GM18498 (cell line): Measurements from ENCODE around the gene PRKCE.
"Not testable (repeated sequence)": the region's sequence is repeated elsewhere in the genome, so short reads cannot be mapped to it uniquely, and the experiment has no call there.

Source experiments
- ATAC-seq: cut with Tn5 transposase; IDR thresholded peaks from one replicate; pipeline ENCODE4 v1.9.1; 2021; ENCODE audit warnings: mild to moderate bottlenecking, moderate library complexity; ENCODE audit not compliant: unreplicated experiment

The PRKCE gene

DNA sequence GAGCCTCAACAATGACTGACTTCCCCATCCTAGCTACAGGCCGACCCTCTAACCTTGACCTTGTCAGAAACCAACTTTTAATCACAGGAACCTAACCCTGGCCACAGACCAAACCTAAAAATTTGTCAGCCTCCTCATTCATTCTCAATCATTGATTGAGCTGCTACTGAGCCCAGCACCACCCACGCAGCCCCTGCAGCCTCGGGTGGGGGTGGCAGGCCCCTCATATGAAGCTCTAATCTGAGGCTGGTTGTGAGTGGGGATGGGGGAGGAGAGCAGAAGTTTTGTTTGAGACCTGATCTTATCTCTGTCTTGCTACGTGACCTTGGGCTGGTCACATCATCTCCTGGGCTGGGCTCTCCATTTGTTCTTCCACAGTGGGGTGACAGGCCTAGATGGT is 546.2 kb downstream of the PRKCE start:
- ATAC-seq, result no peak

- ATAC-seq, result no peak
Measured at GRCh38 chr2:46198164-46198883, 546.8 kb downstream of the PRKCE start.

- no peak for ATAC-seq
Measured at GRCh38 chr2:46198966-46199365, 547.5 kb downstream of the PRKCE start.

- ATAC-seq, result no peak
Measured at GRCh38 chr2:46200100-46200690, 548.7 kb downstream of the PRKCE start.

- no peak for ATAC-seq
Measured at GRCh38 chr2:46200861-46201605, 549.6 kb downstream of the PRKCE start.

DNA sequence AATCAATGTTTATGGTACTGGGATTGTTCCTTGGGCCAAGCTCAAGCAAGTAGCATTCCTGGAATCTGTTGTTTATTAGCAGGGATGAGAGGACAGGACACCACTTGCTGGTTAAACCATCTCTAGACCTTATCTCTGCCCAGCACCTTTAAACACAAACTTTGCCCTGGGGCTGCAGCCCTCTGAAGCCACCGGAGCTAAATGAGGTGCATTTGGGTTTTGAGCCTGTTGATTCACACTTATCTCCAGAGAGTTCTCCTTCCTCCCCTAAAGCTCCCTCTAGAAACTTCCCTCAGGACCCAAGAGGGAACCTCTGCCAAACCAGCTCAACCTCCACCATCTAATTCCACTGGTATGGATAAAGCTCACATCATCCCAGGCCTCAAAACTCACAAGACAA is 551.0 kb downstream of the PRKCE start:
- no peak for ATAC-seq

DNA sequence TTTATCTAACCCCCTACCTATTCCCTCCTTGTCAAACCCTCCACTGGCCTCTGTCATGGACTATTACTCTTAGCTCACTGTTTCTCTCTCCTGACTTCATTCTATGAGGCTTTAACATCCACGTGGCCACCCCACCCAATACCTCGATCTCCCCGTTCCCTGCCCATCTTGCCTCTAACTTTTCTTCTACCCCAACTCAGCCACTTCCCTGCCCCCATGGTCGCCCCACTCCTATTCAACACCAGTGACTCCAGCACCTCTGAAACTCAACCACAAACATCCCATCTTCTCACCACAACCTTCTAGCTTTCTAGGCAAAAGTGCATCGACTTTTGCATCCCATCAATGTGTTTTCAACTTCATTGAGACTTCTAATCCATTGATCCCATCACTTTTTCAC is 551.5 kb downstream of the PRKCE start:
- ATAC-seq, result no peak

- not testable (repeated sequence) for ATAC-seq
Measured at GRCh38 chr2:46203636-46204035, 552.2 kb downstream of the PRKCE start.

DNA sequence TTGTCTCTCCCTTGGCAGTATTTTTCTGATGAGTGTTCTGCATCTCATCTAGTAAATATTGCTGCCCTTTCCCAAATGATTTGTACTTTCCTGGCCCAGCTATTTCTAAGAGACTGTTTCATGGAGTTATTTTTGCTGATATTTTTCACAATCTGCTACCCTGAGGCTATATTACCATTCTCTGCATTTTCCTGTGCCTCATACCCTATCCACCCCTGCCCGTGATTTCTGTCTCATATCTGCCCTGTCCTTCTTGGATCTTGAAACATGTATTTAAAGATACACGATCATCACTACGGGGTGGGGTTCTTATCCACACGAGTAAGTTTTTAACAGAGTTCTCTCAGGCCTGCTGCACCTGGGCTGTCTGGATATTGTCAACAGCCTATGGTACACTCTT is 556.1 kb downstream of the PRKCE start:
- no peak for ATAC-seq

- no peak for ATAC-seq
Measured at GRCh38 chr2:46208766-46209165, 557.3 kb downstream of the PRKCE start.

DNA sequence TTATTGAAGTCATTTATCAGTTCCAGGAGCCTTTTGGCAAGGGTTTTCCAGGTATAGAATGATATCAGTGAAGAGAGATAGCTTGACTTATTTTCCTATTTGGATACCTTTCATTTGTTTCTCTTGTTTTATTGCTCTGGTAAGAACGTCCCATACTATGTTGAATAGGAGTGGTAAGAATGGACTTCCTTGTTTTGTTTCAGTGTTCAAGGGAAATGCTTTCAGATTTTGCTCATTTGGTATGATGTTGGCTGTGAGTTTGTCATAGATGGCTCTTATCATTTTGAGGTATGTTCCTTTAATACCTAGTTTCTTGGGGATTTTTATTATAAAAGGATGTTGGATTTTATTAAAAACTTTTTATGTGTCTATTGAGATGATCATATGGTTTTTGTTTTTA is 558.6 kb downstream of the PRKCE start:
- ATAC-seq, result no peak

DNA sequence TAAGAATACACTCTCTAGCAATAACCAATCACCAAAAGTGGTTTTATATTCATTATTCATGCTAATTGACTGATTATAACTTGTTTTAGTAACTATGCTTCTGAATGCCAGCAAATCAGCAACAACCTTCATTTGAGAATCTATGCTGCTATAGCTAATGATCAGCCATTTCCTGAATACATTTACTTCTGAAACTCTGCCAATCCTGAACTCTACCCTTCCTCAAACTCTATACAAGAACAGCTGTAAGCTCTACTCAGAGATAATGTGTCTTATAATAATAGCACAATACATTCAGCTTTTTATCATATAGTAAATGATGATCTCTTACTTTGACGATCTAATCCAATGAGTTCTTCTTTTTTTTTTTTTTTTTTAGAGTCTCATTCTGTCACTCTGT is 560.0 kb downstream of the PRKCE start:
- ATAC-seq, result no peak

DNA sequence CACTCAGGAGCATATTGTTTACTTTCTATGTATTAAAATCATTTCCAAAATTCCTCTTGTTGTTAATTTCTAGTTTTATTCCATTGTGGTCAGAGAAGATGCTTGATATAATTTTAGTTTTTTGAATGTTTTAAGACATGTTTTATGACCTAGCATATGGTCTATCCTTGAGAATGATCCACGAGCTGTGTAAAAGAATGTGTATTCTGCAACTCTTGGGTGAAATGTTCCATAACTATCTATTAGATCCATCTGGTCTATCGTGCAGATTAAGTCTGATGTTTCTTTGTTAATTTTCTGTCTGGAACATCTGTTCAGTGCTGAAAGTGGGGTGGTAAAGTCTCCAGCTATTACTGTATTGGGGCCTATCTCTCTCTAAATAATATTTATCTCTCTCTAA is 562.4 kb downstream of the PRKCE start:
- no peak for ATAC-seq

- no peak for ATAC-seq
Measured at GRCh38 chr2:46216213-46216612, 564.7 kb downstream of the PRKCE start.

GRCh38 chr2:46223514-46223913 is 572.0 kb downstream of the PRKCE start:
- ATAC-seq, result not testable (repeated sequence)

GRCh38 chr2:46225150-46225625 is 573.7 kb downstream of the PRKCE start:
- peak; percentile 25 for ATAC-seq

DNA sequence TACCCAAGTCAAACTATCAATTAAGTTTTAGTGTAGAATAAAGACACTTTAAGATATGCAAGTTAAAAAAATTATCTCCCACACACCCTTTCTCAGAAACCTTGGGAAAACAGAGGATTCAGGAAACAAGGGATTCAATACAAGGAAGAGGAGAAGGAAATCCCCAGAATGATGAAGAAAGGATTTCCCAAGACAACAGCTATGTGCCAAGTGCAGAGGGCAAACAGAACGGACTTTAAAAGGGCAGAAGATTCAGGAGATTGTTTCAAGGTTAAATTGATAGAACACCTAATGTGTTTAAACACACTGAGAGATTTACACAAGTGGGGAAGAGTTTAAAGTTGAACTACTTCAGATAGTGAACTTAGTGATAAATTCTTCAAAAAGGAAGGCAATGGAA is 574.3 kb downstream of the PRKCE start:
- no peak for ATAC-seq

DNA sequence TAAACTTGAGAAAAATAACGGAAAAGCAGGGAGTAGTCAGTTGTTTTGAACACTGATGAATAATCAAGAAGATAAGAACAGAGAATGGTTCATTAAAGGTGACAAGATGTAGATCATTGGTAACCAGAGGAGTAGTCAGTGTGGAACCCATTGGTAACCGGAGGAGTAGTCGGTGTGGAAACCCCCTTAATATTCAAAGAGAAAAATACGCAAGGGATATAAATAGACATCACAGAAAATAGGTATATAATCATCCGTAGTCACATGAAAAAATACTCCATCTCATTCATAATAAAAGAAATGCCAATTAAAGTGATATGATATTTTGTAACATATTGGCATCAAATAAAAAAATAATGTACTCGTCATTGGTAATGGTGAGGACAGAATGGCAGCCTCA is 575.1 kb downstream of the PRKCE start:
- ATAC-seq, result no peak

DNA sequence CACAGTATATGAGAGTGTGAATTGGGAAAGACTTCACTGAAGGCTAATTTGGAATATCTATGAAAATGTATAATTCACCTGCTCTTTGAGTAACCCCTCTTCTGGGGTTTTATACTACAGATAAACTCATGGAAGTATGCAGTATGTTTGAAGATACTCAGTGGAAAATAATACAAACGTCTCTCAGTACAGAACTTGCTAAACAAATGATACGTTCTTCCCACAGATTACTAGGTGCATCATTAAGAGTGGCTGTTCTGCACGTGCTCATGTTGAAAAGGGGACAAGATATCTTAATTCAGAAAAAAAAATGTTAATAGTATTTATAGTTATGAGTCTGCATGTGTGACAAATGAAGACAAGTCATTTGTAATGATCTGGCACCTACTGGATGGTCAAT is 575.5 kb downstream of the PRKCE start:
- no peak for ATAC-seq

- no peak for ATAC-seq
Measured at GRCh38 chr2:46227674-46228289, 576.3 kb downstream of the PRKCE start.
